Neutrophil (primary cell): Measurements from ENCODE around the gene COPZ2.

Experiments used
- H3K27ac ChIP-seq: fragments of 200-600 bp; sonication (generic); 2 replicates; pipeline ENCODE4 v1.5.1; 2016; ENCODE audit warnings: mild to moderate bottlenecking, moderate library complexity
- H3K27me3 ChIP-seq: fragments of 200-600 bp; sonication (generic); 2 replicates; pipeline ENCODE4 v1.6.0; 2016; ENCODE audit warnings: mild to moderate bottlenecking
- H3K36me3 ChIP-seq: fragments of 200-600 bp; sonication (generic); 2 replicates; pipeline ENCODE4 v1.5.1; 2017
- H3K4me1 ChIP-seq, 2 experiments: fragments of 200-600 bp in 1 of 2; sonication (generic) in 1 of 2; 1 replicate in 1 of 2; 2 replicates in 1 of 2; pipeline versions ENCODE4 v1.5.1 to v1.6.1; 2013 to 2016; ENCODE audit warnings: low read depth in 1 of 2, low read length in 1 of 2, mild to moderate bottlenecking in 1 of 2, moderate library complexity in 1 of 2; ENCODE audit not compliant: control insufficient read depth in 1 of 2, insufficient read depth in 1 of 2
- H3K4me3 ChIP-seq, 2 experiments: fragments of 200-600 bp in 1 of 2; sonication (generic) in 1 of 2; 1 replicate in 1 of 2; 2 replicates in 1 of 2; pipeline ENCODE4 v1.5.1; 2013 to 2016; ENCODE audit warnings: low read depth in 1 of 2, low read length in 1 of 2, mild to moderate bottlenecking in 1 of 2, moderate library complexity in 1 of 2
- H3K9me3 ChIP-seq: fragments of 200-600 bp; sonication (generic); 2 replicates; pipeline ENCODE4 v1.5.1; 2016
- CTCF ChIP-seq: fragments of 200-600 bp; sonication (generic); IDR thresholded peaks from 2 replicates; pipeline ENCODE4 v1.5.1; 2016; ENCODE audit warnings: antibody characterized with exemption

Gene COPZ2

GRCh38 chr17:48066192-48066591, 28.6 kb upstream of the COPZ2 start:
- peaks cover 81% of the 10 kb centered on the region for H3K36me3 ChIP-seq
- TF ChIP-seq CTCF, result no peak
- no peak overlapping the region for H3K4me3 ChIP-seq
- H3K27ac ChIP-seq, result no peak overlapping the region
- no peaks in the 10 kb centered on the region for H3K4me1 ChIP-seq
- H3K27me3 ChIP-seq, result no peaks in the 10 kb centered on the region
- no peaks in the 10 kb centered on the region for H3K9me3 ChIP-seq

- TF ChIP-seq CTCF, result no peak
- H3K9me3 ChIP-seq, result no peaks in the 10 kb centered on the region
- no peak overlapping the region for H3K27ac ChIP-seq
- H3K4me1 ChIP-seq, result no peaks in the 10 kb centered on the region
- H3K27me3 ChIP-seq, result no peaks in the 10 kb centered on the region
- no peak overlapping the region for H3K4me3 ChIP-seq
- peaks cover 83% of the 10 kb centered on the region for H3K36me3 ChIP-seq
Measured at GRCh38 chr17:48064638-48065037, 27.0 kb upstream of the COPZ2 start.

GRCh38 chr17:48062273-48062672, 24.7 kb upstream of the COPZ2 start:
- no peak for TF ChIP-seq CTCF
- Histone ChIP-seq H3K27me3 (no peaks in the 10 kb centered on the region), H3K4me1 (no peaks in the 10 kb centered on the region), H3K4me3 (no peak overlapping the region), H3K27ac (no peak overlapping the region), H3K36me3 (peaks cover 86% of the 10 kb centered on the region), H3K9me3 (no peaks in the 10 kb centered on the region)

GRCh38 chr17:48060249-48060648, 22.7 kb upstream of the COPZ2 start:
- no peaks in the 10 kb centered on the region for H3K9me3 ChIP-seq
- H3K4me1 ChIP-seq, result peaks cover 3 to 7% of the 10 kb centered on the region in 2 experiments
- no peak overlapping the region for H3K4me3 ChIP-seq
- no peak overlapping the region for H3K27ac ChIP-seq
- TF ChIP-seq CTCF, result no peak
- peaks cover 99% of the 10 kb centered on the region for H3K36me3 ChIP-seq
- no peaks in the 10 kb centered on the region for H3K27me3 ChIP-seq

GRCh38 chr17:48059125-48059668, 21.6 kb upstream of the COPZ2 start:
- peaks cover 99% of the 10 kb centered on the region for H3K36me3 ChIP-seq
- no peak overlapping the region for H3K27ac ChIP-seq
- no peaks in the 10 kb centered on the region for H3K9me3 ChIP-seq
- H3K4me1 ChIP-seq, result peaks cover 3 to 10% of the 10 kb centered on the region in 2 experiments
- TF ChIP-seq CTCF, result no peak
- H3K27me3 ChIP-seq, result no peaks in the 10 kb centered on the region
- H3K4me3 ChIP-seq, result no peak overlapping the region
